Bronchial epithelial cell (primary cell): ENCODE data around the gene CDH22. TPM values are rescaled to one million over a fixed set of nuclear protein-coding genes. Genes with fewer than 3 reads are reported as not detected.

Experiments used
- DNase-seq: peaks from one replicate; pipeline ENCODE4 v3.0.0-alpha.2; 2010; ENCODE audit warnings: low read depth
- FAIRE-seq: peaks from 2 replicates; lab custom pipeline; 2011; peaks lifted over from hg19 to GRCh38; lab: Jason Lieb, UNC
- H3K27me3 ChIP-seq: 2 replicates; pipeline ENCODE4 v1.5.1; 2011; ENCODE audit warnings: low read length; ENCODE audit not compliant: control insufficient read depth, insufficient read depth
- H3K36me3 ChIP-seq: 2 replicates; pipeline ENCODE4 v1.5.1; 2011; ENCODE audit warnings: low read length; ENCODE audit not compliant: control insufficient read depth, insufficient read depth
- H3K4me3 ChIP-seq: 2 replicates; pipeline ENCODE4 v1.5.1; 2011; ENCODE audit warnings: mild to moderate bottlenecking, low read depth, low read length, control low read depth
- CTCF ChIP-seq: IDR thresholded peaks from 2 replicates; pipeline ENCODE4 v1.5.1; 2011; ENCODE audit warnings: mild to moderate bottlenecking, moderate library complexity, low read length, control low read depth, inconsistent platforms; ENCODE audit not compliant: insufficient read depth, severe bottlenecking
- total RNA-seq: library from RNA; depleted of rRNA; stranded (reverse); fragments of >200 nt; gene quantifications from 2 replicates; pipeline ENCODE4 v1.2.1, GENCODE V29; 2014

The CDH22 gene
- total RNA-seq, 1 donor from 2014 or later = not detected

- no peak for FAIRE-seq
- TF ChIP-seq CTCF = no peak
- no peak for DNase-seq
- Histone ChIP-seq H3K4me3 (no peak overlapping the region), H3K36me3 (no peaks in the 10 kb centered on the region), H3K27me3 (peaks cover 7% of the 10 kb centered on the region)
Observed at GRCh38 chr20:46159101-46159897, 149.0 kb downstream of the CDH22 start.

GRCh38 chr20:46158476-46158987, 149.8 kb downstream of the CDH22 start:
- TF ChIP-seq CTCF = no peak
- no peak for DNase-seq
- Histone ChIP-seq H3K4me3 (no peak overlapping the region), H3K27me3 (peaks cover 7% of the 10 kb centered on the region), H3K36me3 (no peaks in the 10 kb centered on the region)
- FAIRE-seq = no peak

DNA sequence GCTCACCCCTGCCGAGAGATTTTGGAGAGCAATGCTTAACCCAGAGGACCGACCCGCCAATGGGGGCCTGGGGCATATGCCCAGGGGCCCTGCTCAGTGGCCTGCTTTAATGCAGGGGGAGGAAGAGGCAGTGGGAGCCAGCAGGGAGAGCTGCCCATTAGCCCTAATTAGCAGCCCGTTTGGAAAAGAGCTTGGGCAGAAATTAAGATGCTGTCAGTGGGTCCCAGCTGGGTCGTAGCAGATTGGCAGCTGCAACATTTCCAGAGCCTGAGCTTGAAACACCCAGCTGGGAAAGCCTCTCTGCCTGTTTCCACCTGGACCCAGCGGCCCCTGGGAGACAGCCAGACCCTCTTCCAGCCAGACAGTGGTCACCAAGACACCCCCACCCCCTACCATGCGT, 150.7 kb downstream of the CDH22 start:
- no peak for DNase-seq
- Histone ChIP-seq H3K36me3 (no peaks in the 10 kb centered on the region), H3K27me3 (peaks cover 8% of the 10 kb centered on the region), H3K4me3 (no peak overlapping the region)
- no peak for FAIRE-seq
- no peak for TF ChIP-seq CTCF

GRCh38 chr20:46157076-46157592, 151.2 kb downstream of the CDH22 start:
- no peak for TF ChIP-seq CTCF
- Histone ChIP-seq H3K27me3 (peaks cover 8% of the 10 kb centered on the region), H3K4me3 (no peak overlapping the region), H3K36me3 (no peaks in the 10 kb centered on the region)
- DNase-seq = no peak
- FAIRE-seq = no peak

- TF ChIP-seq CTCF = no peak
- no peak overlapping the region for H3K4me3 ChIP-seq
- H3K27me3 ChIP-seq = peaks cover 8% of the 10 kb centered on the region
- FAIRE-seq (no peak), DNase-seq (no peak)
- H3K36me3 ChIP-seq = no peaks in the 10 kb centered on the region
Observed at GRCh38 chr20:46156065-46156464, 152.2 kb downstream of the CDH22 start.
